ENCODE data around the gene WWOX.

GRCh38 chr16:79081297-79082066, 982.0 kb downstream of the WWOX start:
- TF ChIP-seq, protein P1, sequence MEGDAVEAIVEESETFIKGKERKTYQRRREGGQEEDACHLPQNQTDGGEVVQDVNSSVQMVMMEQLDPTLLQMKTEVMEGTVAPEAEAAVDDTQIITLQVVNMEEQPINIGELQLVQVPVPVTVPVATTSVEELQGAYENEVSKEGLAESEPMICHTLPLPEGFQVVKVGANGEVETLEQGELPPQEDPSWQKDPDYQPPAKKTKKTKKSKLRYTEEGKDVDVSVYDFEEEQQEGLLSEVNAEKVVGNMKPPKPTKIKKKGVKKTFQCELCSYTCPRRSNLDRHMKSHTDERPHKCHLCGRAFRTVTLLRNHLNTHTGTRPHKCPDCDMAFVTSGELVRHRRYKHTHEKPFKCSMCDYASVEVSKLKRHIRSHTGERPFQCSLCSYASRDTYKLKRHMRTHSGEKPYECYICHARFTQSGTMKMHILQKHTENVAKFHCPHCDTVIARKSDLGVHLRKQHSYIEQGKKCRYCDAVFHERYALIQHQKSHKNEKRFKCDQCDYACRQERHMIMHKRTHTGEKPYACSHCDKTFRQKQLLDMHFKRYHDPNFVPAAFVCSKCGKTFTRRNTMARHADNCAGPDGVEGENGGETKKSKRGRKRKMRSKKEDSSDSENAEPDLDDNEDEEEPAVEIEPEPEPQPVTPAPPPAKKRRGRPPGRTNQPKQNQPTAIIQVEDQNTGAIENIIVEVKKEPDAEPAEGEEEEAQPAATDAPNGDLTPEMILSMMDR (CRISPR knock-in tag; IDR thresholded peaks at IDR 0.05): no peak
- no peak for TF ChIP-seq KDM5B (CRISPR knock-in tag; IDR thresholded peaks at IDR 0.05; ENCODE audit: borderline replicate concordance)
- no peak for TF ChIP-seq FOXM1 (CRISPR knock-in tag; IDR thresholded peaks at IDR 0.05)
- no peak for TF ChIP-seq JUND (CRISPR knock-in tag; IDR thresholded peaks at IDR 0.05)
- no peak for TF ChIP-seq CHCHD3 (CRISPR knock-in tag; IDR thresholded peaks at IDR 0.05)
- TF ChIP-seq ARID2 (CRISPR knock-in tag; IDR thresholded peaks at IDR 0.05; ENCODE audit: borderline replicate concordance): no peak
- TF ChIP-seq ZNF274 (CRISPR knock-in tag; IDR thresholded peaks at IDR 0.05): no peak
- TF ChIP-seq ZBTB33 (CRISPR knock-in tag; IDR thresholded peaks at IDR 0.05): no peak
- TF ChIP-seq ATRX (CRISPR knock-in tag; IDR thresholded peaks at IDR 0.05; ENCODE audit: borderline replicate concordance): no peak
- no peak for TF ChIP-seq SP1 (IDR thresholded peaks at IDR 0.05)
- no peak for TF ChIP-seq SP1 (CRISPR knock-in tag; IDR thresholded peaks at IDR 0.05)
- TF ChIP-seq POLR2AphosphoS5 (IDR thresholded peaks at IDR 0.05; ENCODE audit: low read depth, low read length): no peak
